Middle frontal gyrus (tissue), 1 donor: ENCODE data around the gene LHPP.

Experiments used
- DNase-seq: peaks from one replicate; pipeline ENCODE4 v3.0.0-alpha.2; 2015; ENCODE audit warnings: low spot score; ENCODE audit errors: extremely low spot score

The LHPP gene

DNA sequence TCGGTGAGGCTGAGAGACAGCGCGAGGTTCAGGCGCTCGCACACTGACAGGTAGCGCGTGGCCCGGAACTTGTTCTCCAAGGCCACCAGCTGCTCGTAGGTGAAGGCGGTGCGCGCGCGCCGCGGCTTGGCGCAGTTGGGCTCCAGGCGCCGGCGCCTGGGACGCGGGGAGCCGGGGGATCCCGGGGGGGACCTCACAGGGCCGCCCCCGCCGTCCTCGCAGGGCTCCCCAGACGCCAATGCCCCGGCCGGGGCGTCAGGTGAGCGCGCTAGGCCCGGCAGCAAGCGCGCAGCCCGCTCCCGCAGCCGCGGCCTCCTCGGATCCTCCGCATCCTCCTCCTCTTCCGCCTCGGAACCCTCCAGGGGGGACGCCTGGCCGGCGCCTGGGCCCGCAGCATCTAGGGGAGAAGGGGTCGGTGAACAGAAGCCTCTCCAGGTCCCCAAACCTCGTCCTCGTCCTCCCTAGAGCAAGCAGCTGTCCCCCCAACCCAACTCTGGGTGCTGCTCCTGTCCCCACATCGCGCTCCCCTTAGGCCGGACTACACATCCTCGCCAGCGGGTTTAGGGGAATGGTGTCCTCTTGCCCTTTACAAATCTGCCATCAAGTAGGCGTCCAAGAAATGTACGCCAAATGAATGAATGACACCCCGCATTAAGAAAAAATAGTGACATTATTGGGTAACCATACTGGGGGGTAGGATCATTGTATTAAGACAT, 13.7 kb upstream of the LHPP start:
- no peak for DNase-seq

DNA sequence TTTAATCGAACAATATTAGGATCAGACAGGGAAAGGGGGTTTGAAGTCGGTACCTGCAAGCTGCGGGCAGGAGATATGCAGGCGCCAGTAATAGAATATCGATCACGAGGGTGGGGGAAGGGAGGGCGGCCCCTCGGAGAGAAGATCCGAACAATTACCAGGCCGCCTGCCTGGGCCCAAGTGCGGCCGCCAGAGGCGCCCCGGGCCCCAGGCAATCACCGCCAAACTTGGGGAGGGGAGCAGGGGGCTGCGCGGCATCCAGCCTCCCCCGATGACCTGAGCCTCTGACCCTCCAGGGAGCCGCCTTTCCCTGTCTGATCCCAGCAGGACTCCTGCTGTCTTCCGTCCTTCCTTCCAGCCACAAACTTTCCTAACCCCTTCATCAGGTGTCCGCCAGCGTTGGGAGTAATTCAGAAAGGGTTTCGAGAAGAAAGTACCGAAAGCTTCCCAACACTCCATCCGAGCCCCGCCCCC, 12.9 kb upstream of the LHPP start:
- no peak for DNase-seq

DNA sequence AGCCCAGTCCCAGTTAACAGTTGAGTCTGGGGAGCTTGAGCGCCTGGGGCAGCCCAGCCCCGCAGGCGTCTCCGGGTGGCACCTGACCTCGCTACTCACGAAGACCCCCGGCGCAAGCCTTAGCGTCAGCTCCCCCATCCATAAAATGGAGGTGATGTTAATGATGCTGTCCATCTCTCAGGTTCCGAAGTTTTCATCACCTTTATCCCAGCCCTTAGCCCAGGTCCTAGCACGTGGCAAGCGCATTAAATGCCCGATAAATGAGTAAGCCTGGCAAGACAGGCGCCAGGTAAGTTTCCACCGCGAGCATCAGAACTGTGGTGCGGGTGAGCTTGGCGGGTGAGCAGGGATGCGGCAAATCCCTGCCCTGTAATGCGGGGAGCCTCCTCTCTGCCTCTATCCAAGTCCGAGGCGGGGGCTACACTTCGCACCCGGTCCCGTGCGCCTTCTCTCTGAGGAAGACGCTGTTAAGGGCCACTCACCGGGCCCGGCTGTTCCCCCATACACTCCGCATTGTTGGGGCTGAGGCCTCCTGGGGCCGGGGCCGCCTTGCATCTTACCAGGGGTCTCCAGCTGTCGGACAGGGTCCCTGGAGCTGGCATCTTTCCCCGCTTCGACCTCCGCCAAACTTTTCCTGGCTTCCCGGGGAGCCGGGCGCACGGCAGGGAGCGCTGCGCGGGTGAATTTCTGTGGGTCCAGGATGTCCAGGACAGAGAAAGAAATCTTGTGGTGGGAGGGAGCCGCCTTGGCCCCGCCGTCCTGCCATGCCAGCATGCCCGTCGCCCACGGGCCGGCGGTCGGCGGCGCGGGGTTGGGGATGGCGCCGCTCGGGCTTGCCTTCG, 12.2 kb upstream of the LHPP start:
- no peak for DNase-seq

DNA sequence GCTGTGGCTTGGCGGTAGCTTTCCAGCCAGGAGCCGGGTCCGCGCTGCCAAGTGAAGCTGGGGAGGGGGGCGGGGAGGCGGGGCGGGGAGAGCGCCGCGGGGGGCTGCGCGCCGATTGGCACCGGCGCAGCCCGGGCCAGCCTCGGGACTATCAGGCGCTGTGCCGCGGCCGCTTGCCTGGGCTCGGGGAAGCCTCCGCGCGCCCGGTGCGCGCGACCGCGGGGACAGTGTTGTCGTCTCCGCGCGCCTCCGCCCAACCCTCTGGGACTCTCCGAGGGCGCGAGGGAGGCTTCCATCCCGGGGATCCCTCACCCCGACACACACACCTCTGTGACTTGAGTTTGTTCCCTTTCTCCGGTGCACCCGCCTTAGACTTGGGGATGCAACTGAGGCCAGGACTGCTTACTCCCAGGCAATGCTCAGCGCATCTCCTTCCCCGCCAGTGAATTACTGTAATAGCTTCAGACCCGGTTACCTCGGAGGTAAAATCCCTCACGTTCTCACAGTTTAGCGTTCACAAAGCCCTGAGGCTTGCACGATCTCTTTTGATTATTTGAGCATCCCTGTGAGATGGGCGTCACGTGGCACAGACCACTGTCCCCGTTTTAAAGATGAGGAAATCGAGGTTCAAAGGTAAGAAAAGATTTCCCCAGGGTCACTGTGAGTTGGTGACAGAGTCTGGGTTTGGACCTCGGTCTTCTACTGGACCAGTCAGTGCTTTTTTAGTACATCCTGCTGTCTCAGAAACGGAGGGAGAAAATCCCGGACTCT, 11.4 kb upstream of the LHPP start, which contains the start of gene NKX1-2:
Gene NKX1-2 (minus strand): TSS at position 24 of the 771 bp plus-strand sequence. CDS start 92 bp downstream, outside the sequence.
- DNase-seq = no peak

DNA sequence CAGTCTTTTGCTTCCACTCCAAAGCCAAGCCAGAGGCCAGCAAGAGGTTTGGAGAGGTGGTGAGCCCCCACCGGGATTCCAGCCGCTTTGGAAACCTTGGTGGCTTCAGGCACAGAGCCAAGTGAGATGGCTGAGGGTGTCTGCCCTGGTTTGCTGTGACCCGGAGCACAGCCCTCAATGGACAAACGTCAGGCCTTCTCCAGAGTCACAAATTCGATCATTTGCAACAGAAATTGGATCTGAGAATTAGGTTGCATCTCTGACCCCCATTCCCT, 10.9 kb upstream of the LHPP start:
- no peak for DNase-seq

DNA sequence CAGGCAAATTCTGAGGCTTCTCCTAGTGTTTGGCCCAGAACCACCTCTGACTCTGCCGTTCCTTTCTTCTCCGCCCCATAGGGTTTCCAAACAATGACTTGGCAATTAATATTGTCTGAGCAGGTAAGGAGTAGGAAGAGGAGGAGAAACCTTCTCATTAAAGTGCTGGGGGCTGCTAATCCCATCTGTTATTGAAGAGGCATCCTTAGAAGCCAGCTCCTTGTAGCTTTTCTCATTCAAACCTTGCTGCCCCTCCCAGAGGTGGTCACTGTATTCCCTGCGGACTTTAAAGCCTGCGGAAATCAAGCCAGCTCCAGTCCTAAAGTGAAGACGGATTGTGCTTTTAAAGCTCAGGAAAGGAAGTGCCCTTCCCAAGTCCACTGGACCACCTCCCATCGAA, 10.3 kb upstream of the LHPP start:
- no peak for DNase-seq

DNA sequence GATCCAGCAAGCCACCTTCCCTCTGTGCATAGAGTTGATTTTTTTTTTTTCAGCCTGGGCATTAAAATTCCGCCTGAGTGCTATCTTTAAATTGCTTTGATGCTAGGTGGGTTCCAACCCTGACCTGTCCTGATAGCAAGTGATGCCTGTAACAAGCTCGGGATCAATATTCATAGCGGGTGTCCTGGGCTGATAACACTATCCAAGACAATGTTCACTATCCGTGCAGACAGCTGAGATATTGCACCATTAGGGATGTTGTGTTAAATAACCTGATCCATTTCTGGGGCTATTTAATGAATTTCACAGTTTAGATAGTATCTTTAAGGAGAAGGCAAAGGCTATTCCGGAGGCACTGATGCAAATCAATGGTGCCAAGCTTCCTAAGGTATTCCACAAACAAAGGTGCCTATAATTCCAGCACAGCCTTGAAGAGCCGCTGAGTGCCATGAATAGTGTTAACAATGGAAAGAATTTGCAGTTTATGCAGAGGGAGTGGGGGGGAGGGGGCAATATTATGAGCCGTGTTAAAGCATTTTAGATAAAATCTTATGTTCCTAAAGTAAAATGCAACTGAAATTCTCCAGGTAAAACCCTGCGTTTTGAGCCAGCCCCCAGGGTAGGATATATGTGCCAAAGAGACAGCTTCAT, 7.5 kb upstream of the LHPP start:
- no peak for DNase-seq

DNA sequence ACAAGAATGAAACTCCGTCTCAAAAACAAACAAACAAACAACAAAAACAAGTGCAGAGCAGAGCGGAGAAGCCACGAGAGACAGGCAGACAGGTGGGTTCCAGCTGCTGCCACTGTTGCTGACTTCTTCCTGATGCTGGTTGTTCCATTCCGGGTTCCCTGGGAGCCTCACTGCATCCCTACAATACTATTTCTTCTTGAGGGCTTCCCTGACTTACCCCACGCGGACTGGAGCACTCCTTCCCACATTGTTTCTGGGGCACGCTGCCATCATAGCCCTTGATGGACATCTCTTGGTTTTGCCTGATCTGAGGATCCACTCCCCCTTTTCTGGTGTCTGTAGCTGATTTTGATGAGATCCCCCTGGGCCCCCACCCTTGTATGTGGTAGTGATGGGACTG, 6.2 kb upstream of the LHPP start:
- DNase-seq = no peak

DNA sequence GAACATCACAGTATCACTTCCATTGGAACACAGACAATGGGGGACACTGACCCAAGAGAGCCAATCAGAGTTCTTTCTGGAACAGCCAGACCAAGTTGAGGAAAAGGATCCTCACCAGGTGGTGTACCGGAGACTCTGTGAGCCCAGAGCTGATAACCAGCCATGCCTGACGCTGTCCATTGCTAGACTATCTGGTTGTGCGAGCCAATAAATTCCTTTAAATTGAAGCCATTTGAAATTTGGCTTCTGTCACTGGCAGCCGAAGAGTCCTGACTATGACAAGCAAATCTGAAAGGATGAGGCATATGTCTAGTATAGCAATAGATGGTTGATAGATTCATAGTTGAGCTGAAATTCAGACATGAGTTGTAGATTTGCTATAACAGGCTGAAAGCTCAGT, 3.1 kb upstream of the LHPP start:
- no peak for DNase-seq

DNA sequence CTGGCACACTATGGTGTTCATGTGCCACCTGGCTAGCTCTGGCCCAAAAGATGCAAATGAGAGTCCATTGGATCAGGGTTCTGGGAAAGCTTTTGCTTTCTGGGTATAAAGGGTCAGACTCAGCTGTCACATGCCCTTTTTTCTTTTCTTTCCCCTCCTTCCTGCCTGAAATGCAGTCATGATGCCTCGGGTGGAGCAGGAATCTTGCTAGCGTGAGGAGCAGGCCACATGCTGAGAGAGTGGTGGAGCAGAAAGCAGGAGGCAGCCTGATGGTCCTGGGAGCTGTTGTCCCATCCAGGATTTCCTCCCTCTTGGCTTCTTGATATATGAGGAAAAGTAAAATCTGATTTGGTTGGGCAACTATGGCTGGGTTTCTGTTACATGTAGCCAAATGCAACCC, 2.7 kb upstream of the LHPP start:
- no peak for DNase-seq

DNA sequence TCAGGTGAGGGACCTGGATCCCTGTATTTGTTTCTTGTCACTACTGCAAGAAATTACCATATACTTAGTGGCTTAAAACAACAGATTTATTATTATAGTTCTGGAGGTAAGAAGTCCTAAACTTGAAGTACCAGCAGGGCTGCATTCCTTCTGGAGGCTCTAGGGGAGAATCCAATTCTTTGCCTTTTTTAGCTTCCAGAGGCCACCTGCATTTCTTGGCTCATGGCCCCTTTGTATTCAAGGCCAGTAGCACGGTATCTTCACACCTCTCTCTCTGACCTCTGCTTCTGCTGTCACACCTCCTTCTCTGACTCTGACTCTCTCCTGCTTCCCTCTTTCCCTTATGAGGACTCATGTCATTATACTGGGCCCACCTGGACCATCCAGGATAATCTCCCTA, 2.2 kb upstream of the LHPP start:
- DNase-seq = no peak

DNA sequence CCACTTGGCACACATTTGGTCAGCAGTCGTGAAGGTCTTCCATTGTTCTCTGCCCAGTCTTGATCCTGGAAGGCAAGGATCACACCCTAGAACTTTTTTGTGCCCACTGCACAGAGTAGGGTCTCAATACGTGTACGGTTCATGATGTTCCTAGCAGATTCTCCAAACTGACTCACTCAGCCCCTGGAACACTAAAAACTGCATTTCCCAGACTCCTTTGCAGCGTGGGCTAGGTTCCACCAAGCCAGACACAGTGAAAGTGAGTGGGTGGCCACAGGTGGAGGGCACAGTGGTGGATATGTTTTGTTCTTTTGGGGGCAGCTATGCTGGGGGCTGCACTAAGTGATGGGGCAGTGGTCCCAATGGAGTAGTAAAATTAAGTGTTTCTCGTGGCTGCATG, 1.5 kb upstream of the LHPP start:
- DNase-seq = no peak

DNA sequence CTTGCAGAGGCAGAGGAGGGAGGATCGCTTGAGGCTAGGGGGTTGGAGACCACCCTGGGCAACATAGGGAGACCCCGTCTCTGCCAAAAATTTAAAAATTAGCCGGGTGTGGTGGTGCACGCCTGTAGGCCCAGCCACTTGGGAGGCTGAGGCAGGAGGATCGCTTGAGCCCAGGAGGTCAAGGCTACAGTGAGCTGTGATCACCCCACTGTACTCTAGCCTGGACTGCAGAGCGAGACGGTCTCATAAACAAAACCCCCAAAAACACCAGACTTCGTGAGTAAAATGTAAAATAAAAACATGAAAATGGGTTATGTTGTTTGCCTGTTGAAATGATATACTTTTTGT, 699 bp downstream of the LHPP start:
- no peak for DNase-seq

DNA sequence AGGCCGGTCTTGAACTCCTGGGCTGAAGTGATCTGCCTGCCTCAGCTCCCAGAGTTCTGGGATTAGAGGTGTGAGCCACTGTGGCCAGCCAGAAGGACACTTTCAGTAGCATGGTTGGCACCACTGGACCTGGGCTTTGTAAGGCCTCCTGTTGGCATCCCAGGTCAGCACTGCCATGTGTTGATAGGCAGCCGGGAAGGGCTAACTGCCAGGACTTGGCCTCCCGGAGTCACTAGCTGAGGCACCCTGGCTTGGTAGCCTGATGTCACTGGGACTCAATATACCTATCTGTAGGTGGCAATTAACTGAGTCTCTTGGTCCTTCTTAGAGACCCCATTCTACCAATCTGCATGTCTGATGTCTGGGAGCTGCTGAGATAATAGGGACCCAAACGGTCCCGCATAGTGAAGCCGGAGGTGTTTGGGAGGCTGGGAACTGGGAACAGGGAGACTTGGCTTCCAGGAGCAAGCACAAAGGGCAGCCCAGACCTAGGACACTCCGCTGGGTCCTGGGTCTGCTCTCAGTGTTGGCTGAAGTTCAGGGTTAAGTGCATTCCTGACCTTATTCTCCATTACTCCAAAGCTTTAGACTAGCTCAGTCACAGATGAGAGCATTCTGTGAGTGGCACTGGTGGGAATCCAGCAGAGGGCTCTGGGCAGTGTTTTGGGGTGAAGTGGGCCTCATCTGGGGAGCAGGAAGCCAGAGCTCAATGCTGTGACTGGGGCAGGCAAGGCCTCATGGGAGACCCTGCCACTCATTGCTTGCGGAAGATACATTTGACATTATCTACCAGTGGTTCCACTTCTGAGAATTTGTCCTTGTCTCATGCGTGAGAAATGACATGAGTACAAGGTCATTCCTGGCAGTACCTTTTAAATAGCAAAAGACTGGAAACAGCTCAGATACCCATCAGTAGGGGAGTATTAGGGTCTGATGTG, 2.7 kb downstream of the LHPP start:
- DNase-seq = no peak

DNA sequence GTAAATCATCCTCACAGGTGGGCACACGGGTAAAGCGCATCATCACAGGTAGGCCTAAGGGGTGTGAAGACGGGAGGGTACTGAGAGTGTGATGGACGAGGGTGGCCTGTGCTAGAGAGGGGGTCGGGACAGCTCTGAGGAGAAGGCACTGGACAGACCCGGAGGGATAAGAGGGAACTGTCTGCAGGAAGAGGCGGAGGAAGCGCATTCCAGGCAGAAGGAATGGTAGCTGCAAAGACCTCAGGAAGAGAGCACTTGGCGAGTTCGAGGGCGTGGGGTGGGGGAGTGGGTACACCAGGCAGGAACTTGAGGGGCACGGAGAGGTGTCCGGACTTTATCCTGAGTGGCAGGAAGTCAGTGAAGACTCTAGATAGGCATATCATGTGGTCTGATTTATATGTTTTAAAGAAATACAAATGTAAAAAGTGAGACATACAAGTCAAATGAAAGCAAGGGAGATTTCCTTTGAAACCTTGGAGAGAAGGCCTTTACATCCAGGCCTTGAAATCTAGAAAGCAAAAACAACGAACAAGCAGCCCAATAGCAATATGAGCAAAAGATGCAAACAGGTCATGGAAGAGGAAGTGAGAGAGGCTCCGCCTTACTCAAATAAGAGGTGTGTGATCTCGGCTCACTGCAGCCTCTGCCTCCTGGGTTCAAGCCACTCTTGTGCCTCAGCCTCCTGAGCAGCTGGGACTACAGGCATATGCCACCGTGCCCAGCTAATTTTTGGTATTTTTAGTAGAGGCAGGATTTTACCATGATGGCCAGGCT, 3.6 kb downstream of the LHPP start:
- no peak for DNase-seq

DNA sequence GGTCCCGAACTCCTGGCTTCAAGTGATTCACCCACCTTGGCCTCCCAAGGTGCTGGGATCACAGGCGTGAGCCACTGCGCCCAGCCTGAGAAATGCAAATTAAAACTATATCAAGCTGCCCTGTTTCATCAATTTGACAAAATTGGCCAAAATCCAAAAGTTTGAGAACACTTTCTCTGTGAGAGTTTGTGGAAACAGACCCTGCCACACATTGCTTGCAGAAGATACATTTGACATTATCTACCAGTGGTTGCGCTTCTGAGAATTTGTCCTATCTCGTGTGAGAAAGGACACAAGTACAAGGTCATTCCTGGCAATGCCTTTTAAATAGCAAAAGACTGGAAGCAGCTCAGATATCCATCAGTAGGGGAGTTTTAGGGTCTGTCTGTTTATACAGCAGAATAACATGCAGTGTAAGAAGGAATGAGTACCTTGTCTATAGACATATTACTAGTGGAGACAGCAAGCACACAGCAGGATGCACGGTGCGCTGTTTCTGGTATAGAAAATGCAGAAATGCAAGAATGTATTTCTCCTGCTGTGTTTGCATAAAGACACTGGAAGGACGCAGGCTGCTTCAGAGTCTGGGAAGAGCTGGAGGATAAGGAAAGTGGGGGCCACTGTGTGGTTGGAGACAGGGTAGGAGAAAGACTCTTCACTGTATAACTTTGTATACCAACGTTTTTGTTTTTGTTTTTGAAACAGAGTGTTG, 4.3 kb downstream of the LHPP start:
- DNase-seq = no peak

DNA sequence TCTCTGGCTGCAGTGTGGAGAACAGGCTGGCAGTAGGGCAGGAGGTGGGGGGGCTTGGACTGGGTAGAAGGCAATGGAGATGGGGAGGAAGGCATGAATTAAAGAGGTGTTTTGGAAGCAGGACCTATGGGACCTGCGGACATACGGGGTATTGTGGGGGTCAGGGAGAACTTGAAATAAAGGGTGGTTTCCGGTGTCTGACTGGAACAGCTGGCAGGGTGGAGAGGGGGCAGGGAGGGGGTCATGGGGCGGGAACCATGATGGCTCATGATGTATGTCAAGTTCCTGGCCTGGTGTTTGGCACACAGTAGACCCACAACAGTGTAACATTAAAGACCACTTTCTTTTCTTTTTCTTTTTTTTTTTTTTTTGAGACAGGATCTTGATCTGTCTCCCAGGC, 5.5 kb downstream of the LHPP start:
- no peak for DNase-seq

DNA sequence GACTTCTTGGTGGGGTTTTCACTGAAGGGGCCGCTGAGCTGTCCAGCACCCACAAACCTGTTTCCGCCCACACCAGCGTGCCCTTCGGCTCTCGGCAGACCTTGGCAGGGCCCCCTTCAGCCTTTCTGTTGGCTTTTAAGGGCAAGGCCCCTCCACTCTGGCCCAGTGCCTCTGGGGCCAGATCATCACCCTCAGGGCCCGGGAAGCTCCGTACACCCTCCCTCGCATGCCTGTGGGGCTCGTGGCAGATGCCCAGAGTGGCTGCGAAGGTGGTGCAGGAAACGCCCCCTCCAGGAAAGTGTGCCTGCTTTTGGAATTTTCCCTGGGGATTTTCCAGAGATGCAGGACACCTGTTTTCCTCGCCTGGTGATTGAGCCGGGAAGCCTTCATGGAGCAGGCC, 7.0 kb downstream of the LHPP start:
- DNase-seq = no peak

DNA sequence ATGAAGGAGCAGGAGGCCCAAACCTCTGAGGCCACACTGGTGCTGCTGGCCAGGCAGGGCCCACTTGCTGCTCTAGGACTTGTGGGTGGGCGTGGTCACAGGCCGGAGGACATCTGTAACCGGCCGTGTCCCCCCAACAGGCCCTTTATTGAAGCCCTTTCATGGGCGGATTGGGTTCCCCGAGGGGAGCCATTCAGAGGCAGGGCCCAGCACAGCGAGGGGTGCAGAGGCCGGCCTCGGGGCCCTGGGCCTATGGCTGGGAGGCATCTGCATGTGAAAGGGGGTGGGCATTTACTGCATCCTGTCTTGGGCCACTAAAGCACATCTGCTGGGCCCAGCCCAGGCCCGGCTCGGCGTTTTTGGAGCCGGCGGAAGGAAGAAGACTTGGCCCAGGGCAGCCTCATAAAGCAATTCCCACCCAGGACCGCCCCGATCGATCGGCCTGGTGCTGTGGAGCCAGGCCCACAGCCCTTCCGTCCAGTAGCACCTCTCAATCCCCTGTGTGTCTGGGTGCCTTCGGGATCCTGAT, 8.4 kb downstream of the LHPP start:
- DNase-seq = no peak
